Endothelial cell of umbilical vein (primary cell): ENCODE data around the gene SETBP1. TPM values are rescaled to one million over a fixed set of nuclear protein-coding genes. Genes with fewer than 3 reads are reported as not detected.

Experiments
- BruUV-seq: library from RNA; stranded (reverse); fragments of 400-500 nt; replicated peaks from 2 replicates; lab custom pipeline; 2021; lab: Mats Ljungman, UMichigan
- CTCF ChIA-PET: fragments of 300-600, 350-600 bp; sonication (Branson Sonifier 250); formaldehyde crosslinking; loops from one replicate; lab custom pipeline; 2021; ENCODE audit warnings: antibody characterized with exemption, inconsistent platforms; lab: Charles Lee
- POLR2A ChIA-PET: fragments of 300-600, 350-600 bp; sonication (Branson Sonifier 250); formaldehyde crosslinking; loops from one replicate; lab custom pipeline; 2021; ENCODE audit warnings: antibody characterized with exemption, inconsistent platforms; lab: Charles Lee
- DNase-seq: peaks from one replicate; pipeline ENCODE4 v3.0.0-alpha.2; 2011; ENCODE audit warnings: low read depth, low spot score
- FAIRE-seq: peaks from 2 replicates; lab custom pipeline; 2011; peaks lifted over from hg19 to GRCh38; lab: Jason Lieb, UNC
- H2AFZ ChIP-seq: 2 replicates; pipeline ENCODE4 v1.6.0; 2012; ENCODE audit warnings: low read depth, low read length, control low read depth, inconsistent platforms
- H3K27ac ChIP-seq: 2 replicates; pipeline ENCODE4 v1.5.1; 2011; ENCODE audit warnings: low read depth, mild to moderate bottlenecking, control low read depth, low read length, moderate library complexity; ENCODE audit not compliant: insufficient read depth
- H3K27me3 ChIP-seq, 2 experiments: 2 replicates each; pipeline versions ENCODE4 v1.6.0 to v1.6.1; 2011; ENCODE audit warnings: low read length in 2 of 2, mixed read lengths in 1 of 2; ENCODE audit not compliant: control insufficient read depth in 2 of 2, insufficient read depth in 2 of 2
- H3K36me3 ChIP-seq, 2 experiments: 2 replicates in 1 of 2; 3 replicates in 1 of 2; pipeline ENCODE4 v1.5.1; 2011; ENCODE audit warnings: low read length in 2 of 2, mild to moderate bottlenecking in 1 of 2, moderate library complexity in 1 of 2; ENCODE audit not compliant: control insufficient read depth in 2 of 2, insufficient read depth in 2 of 2; ENCODE audit errors: extremely low read depth in 1 of 2
- H3K4me1 ChIP-seq: 3 replicates; pipeline ENCODE4 v1.5.1; 2011; ENCODE audit warnings: mild to moderate bottlenecking, low read length; ENCODE audit not compliant: control insufficient read depth, insufficient read depth; ENCODE audit errors: extremely low read depth
- H3K4me2 ChIP-seq: 2 replicates; pipeline ENCODE4 v1.6.1; 2011; ENCODE audit warnings: low read length, control low read depth, mixed read lengths; ENCODE audit not compliant: insufficient read depth
- H3K4me3 ChIP-seq, 3 experiments: fragments of 200-600 bp in 1 of 3; sonication (generic), shearing (Covaris generic) in 1 of 3; replicated peaks in 1 of 3; 2 replicates each; pipeline ENCODE4 v1.5.1; 2011 to 2016; ENCODE audit warnings: control low read depth in 3 of 3, low read length in 3 of 3, mild to moderate bottlenecking in 2 of 3, inconsistent platforms in 1 of 3, low read depth in 1 of 3, moderate library complexity in 1 of 3; ENCODE audit not compliant: insufficient read depth in 1 of 3
- H3K79me2 ChIP-seq: 2 replicates; pipeline ENCODE4 v1.6.0; 2012; ENCODE audit warnings: low read length, inconsistent platforms; ENCODE audit not compliant: control insufficient read depth, insufficient read depth
- H3K9ac ChIP-seq: replicated peaks from 2 replicates; pipeline ENCODE3; 2011; ENCODE audit warnings: low read length, control low read depth; ENCODE audit not compliant: insufficient read depth; ENCODE audit errors: extremely low read depth
- H3K9me1 ChIP-seq: replicated peaks from 3 replicates; pipeline ENCODE4 v1.6.0; 2011; ENCODE audit warnings: mild to moderate bottlenecking, low read length; ENCODE audit not compliant: control insufficient read depth, insufficient read depth; ENCODE audit errors: extremely low read depth
- H3K9me3 ChIP-seq: replicated peaks from 2 replicates; pipeline ENCODE4 v1.5.1; 2012; ENCODE audit warnings: low read length, inconsistent platforms; ENCODE audit not compliant: control insufficient read depth, insufficient read depth
- H4K20me1 ChIP-seq: replicated peaks from 2 replicates; pipeline ENCODE3; 2011; ENCODE audit warnings: mild to moderate bottlenecking, low read length; ENCODE audit not compliant: control insufficient read depth, insufficient read depth; ENCODE audit errors: extremely low read depth
- FOS ChIP-seq: IDR thresholded peaks from 2 replicates; pipeline ENCODE4 v1.6.1; 2011; ENCODE audit warnings: mild to moderate bottlenecking, low read length, moderate library complexity, borderline replicate concordance; ENCODE audit not compliant: insufficient read depth
- GATA2 ChIP-seq: IDR thresholded peaks from 2 replicates; pipeline ENCODE4 v1.7.0; 2011; ENCODE audit warnings: low read depth, mild to moderate bottlenecking, moderate library complexity, mixed read lengths, low read length; ENCODE audit not compliant: insufficient read length, insufficient read depth
- MYC ChIP-seq: IDR thresholded peaks from one replicate; pipeline ENCODE4 v1.6.1; 2011; ENCODE audit warnings: mild to moderate bottlenecking, low read depth, low read length
- POLR2A ChIP-seq: IDR thresholded peaks from 2 replicates; pipeline ENCODE4 v1.6.1; 2012; ENCODE audit warnings: low read depth, mild to moderate bottlenecking, control low read depth, low read length
- POLR2AphosphoS5 ChIP-seq: IDR thresholded peaks from 2 replicates; pipeline ENCODE4 v1.6.1; 2012; ENCODE audit warnings: low read depth, mild to moderate bottlenecking, control low read depth, low read length, moderate library complexity; ENCODE audit not compliant: insufficient read depth
- dilution Hi-C: fragments of 300-500 bp; cut with MboI; formaldehyde crosslinking; loops from one replicate; pipeline ENCODE4 v1.15.0; 2019; ENCODE audit warnings: low sequenced_read_pairs; ENCODE audit not compliant: extremely low pct_ligation_motif_present
- intact Hi-C: fragments of 100-400 bp; cut with micrococcal nuclease; formaldehyde crosslinking; loops from one replicate; pipeline ENCODE4 v1.10.0; 2022
- polyA plus RNA-seq, 4 experiments: library from polyadenylated mRNA; depleted of rRNA in 3 of 4; stranded (reverse) in 3 of 4; unstranded in 1 of 4; fragments of >200 nt; gene quantifications; 2 replicates each; pipeline versions ENCODE4 v1.2.1 to v1.2.3, GENCODE V29; 2011 to 2012; ENCODE audit warnings: missing spikeins in 1 of 4
- total RNA-seq: library from RNA; stranded (reverse); gene quantifications from 2 replicates; pipeline ENCODE4 v1.2.3, GENCODE V29; 2021
- TF ChIP-seq, protein P1 (sequence below), 2 donors: IDR thresholded peaks; 1 replicate in 1 of 2; 2 replicates in 1 of 2; pipeline ENCODE4 v1.5.1; 2011; ENCODE audit warnings: low read length in 2 of 2, mild to moderate bottlenecking in 2 of 2, moderate library complexity in 2 of 2, control low read depth in 1 of 2, inconsistent platforms in 1 of 2, low read depth in 1 of 2; ENCODE audit not compliant: insufficient read depth in 1 of 2; ENCODE audit errors: extremely low read depth in 1 of 2
- TF ChIP-seq, protein P2 (sequence below): IDR thresholded peaks from 2 replicates; pipeline ENCODE4 v1.6.1; 2011; ENCODE audit not compliant: insufficient read depth, insufficient read length

Gene SETBP1
- total and polyA plus RNA-seq, 2 donors (not counting 3 experiments of a cell fraction or from before 2014, with no cell fraction given), result 0.76 to 3.1 TPM

DNA sequence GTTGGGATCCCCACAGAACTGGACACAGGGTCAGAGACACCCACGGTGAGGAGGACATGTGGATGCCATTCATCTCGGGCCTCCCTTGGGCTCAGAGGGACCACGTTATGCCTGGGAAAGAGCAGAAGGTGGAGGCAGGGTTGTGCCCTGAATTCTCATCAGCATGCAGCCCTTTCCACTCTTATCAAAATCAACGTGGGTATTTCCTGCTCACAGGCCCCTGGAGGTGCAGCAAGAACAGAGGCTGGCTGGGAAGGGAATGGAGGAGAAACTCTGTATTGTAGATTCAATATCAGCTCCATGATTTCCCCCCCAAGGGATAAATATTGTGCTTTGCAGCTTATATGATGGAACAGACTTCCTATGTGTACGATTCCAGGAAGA is 90.9 kb downstream of the SETBP1 start:
- Histone ChIP-seq H2AFZ (no peak overlapping the region), H3K9me1 (no peaks in the 10 kb centered on the region), H3K4me1 (no peaks in the 10 kb centered on the region), H3K79me2 (no peaks in the 10 kb centered on the region), H3K4me3 (no peak overlapping the region), H3K36me3 (no peaks in the 10 kb centered on the region), H3K9me3 (no peaks in the 10 kb centered on the region), H3K27me3 (no peaks in the 10 kb centered on the region), H3K4me2 (no peak overlapping the region), H4K20me1 (no peaks in the 10 kb centered on the region), H3K27ac (no peak overlapping the region), H3K9ac (no peak overlapping the region)
- no peak for TF ChIP-seq FOS
- TF ChIP-seq, protein P1, sequence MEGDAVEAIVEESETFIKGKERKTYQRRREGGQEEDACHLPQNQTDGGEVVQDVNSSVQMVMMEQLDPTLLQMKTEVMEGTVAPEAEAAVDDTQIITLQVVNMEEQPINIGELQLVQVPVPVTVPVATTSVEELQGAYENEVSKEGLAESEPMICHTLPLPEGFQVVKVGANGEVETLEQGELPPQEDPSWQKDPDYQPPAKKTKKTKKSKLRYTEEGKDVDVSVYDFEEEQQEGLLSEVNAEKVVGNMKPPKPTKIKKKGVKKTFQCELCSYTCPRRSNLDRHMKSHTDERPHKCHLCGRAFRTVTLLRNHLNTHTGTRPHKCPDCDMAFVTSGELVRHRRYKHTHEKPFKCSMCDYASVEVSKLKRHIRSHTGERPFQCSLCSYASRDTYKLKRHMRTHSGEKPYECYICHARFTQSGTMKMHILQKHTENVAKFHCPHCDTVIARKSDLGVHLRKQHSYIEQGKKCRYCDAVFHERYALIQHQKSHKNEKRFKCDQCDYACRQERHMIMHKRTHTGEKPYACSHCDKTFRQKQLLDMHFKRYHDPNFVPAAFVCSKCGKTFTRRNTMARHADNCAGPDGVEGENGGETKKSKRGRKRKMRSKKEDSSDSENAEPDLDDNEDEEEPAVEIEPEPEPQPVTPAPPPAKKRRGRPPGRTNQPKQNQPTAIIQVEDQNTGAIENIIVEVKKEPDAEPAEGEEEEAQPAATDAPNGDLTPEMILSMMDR (IDR thresholded peaks at IDR 0.05; ENCODE audit: extremely low read depth in 1 of 2, insufficient read depth in 1 of 2, low read depth in 1 of 2, low read length in 2 of 2), result no peak
- TF ChIP-seq GATA2, result no peak
- no peak for TF ChIP-seq POLR2A
- TF ChIP-seq POLR2AphosphoS5, result no peak
- no peak for TF ChIP-seq MYC
- TF ChIP-seq, protein P2, sequence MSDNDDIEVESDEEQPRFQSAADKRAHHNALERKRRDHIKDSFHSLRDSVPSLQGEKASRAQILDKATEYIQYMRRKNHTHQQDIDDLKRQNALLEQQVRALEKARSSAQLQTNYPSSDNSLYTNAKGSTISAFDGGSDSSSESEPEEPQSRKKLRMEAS, result no peak
- intact Hi-C loops, result no loop called here
- CTCF ChIA-PET, result no interaction called here
- FAIRE-seq, result no peak
- POLR2A ChIA-PET, result no interaction called here
- dilution Hi-C loops, result no loop called here
- DNase-seq, result peak; percentile 49
- no TSS peak for BruUV-seq
